Mesodermal cell (in vitro differentiated cells): ENCODE data around the gene IGFL1.
"Not testable (repeated sequence)": the region's sequence is repeated elsewhere in the genome, so short reads cannot be mapped to it uniquely, and the experiment has no call there.

Source experiments
- H3K27ac ChIP-seq: 2 replicates; pipeline ENCODE4 v1.7.0; 2013; ENCODE audit warnings: mild to moderate bottlenecking, low read depth, low read length, moderate library complexity; ENCODE audit not compliant: severe bottlenecking
- H3K36me3 ChIP-seq: 2 replicates; pipeline ENCODE4 v1.7.1; 2013; ENCODE audit warnings: mild to moderate bottlenecking, low read length, moderate library complexity; ENCODE audit not compliant: control insufficient read depth, insufficient read depth
- H3K4me1 ChIP-seq: one replicate; pipeline ENCODE4 v1.7.1; 2013; ENCODE audit warnings: mild to moderate bottlenecking, low read length; ENCODE audit not compliant: insufficient read depth, control insufficient read depth, poor library complexity, severe bottlenecking
- H3K4me3 ChIP-seq: 2 replicates; pipeline ENCODE4 v1.7.0; 2013; ENCODE audit warnings: low read length, control low read depth, mild to moderate bottlenecking; ENCODE audit not compliant: insufficient read depth, poor library complexity, severe bottlenecking; ENCODE audit errors: extremely low read depth
- H3K9me3 ChIP-seq: 2 replicates; pipeline ENCODE4 v1.7.1; 2013; ENCODE audit warnings: mild to moderate bottlenecking, low read length, moderate library complexity; ENCODE audit not compliant: control insufficient read depth
- WGBS, 2 experiments: methylation state at CpG; one replicate each; pipeline ENCODE4 v1.1.5; 2013; ENCODE audit warnings: missing lambda C conversion rate in 2 of 2; ENCODE audit not compliant: insufficient coverage in 2 of 2; 5-methylcytosine and 5-hydroxymethylcytosine counted together

Gene IGFL1

GRCh38 chr19:46225558-46226004, 4.0 kb upstream of the IGFL1 start:
- Histone ChIP-seq H3K36me3 (no peaks in the 10 kb centered on the region), H3K4me1 (no peaks in the 10 kb centered on the region), H3K9me3 (no peaks in the 10 kb centered on the region), H3K27ac (no peak overlapping the region), H3K4me3 (no peak overlapping the region)
- 33 to 40% methylated on average over 3 of the region's 5 CpGs for WGBS, 2 experiments

- Histone ChIP-seq H3K9me3 (no peaks in the 10 kb centered on the region), H3K4me3 (no peak overlapping the region), H3K27ac (no peak overlapping the region), H3K36me3 (no peaks in the 10 kb centered on the region), H3K4me1 (no peaks in the 10 kb centered on the region)
- WGBS, 2 experiments: 46 to 57% methylated on average over 5 to 6 of the region's 9 CpGs
These were observed 3.0 kb upstream of the IGFL1 start for GRCh38 chr19:46226438-46226973.

GRCh38 chr19:46232029-46232428, 2.5 kb downstream of the IGFL1 start:
- no peak overlapping the region for H3K4me3 ChIP-seq
- WGBS, 2 experiments: 71 to 86% methylated on average over 7 to 8 of the region's 10 CpGs

GRCh38 chr19:46232468-46232867, 2.9 kb downstream of the IGFL1 start:
- no peaks in the 10 kb centered on the region for H3K36me3 ChIP-seq
- H3K27ac ChIP-seq: no peak overlapping the region
- H3K9me3 ChIP-seq: no peaks in the 10 kb centered on the region
- H3K4me3 ChIP-seq: no peak overlapping the region
- WGBS, 2 experiments: 89 to 93% methylated on average over 11 of the region's 11 CpGs
- no peaks in the 10 kb centered on the region for H3K4me1 ChIP-seq

More at GRCh38 chr19:46232029-46232428, 2.5 kb downstream of the IGFL1 start:
- Histone ChIP-seq H3K36me3 (no peaks in the 10 kb centered on the region), H3K27ac (no peak overlapping the region), H3K9me3 (no peaks in the 10 kb centered on the region), H3K4me1 (no peaks in the 10 kb centered on the region)

GRCh38 chr19:46232938-46233621, 3.5 kb downstream of the IGFL1 start:
- no peaks in the 10 kb centered on the region for H3K36me3 ChIP-seq
- no peak overlapping the region for H3K27ac ChIP-seq
- no peaks in the 10 kb centered on the region for H3K9me3 ChIP-seq
- 91 to 93% methylated on average over 11 to 16 of the region's 20 CpGs for WGBS, 2 experiments
- H3K4me3 ChIP-seq: no peak overlapping the region
- H3K4me1 ChIP-seq: no peaks in the 10 kb centered on the region

GRCh38 chr19:46233871-46234270, 4.3 kb downstream of the IGFL1 start:
- H3K4me1 ChIP-seq, H3K36me3 ChIP-seq, H3K27ac ChIP-seq, H3K9me3 ChIP-seq, H3K4me3 ChIP-seq: not testable (repeated sequence)
- WGBS, 2 experiments: no CpG with 5 or more reads among the region's 4 CpGs

- 72 to 100% methylated on average over 2 of the region's 2 CpGs for WGBS, 2 experiments
- not testable (repeated sequence) for H3K4me3 ChIP-seq, H3K4me1 ChIP-seq, H3K27ac ChIP-seq, H3K36me3 ChIP-seq, H3K9me3 ChIP-seq
These were observed 8.6 kb downstream of the IGFL1 start for GRCh38 chr19:46238141-46238540.

- no peaks in the 10 kb centered on the region for H3K4me1 ChIP-seq
- no peaks in the 10 kb centered on the region for H3K36me3 ChIP-seq
- H3K4me3 ChIP-seq: no peak overlapping the region
- 88 to 90% methylated on average over 5 of the region's 6 CpGs for WGBS, 2 experiments
- no peaks in the 10 kb centered on the region for H3K9me3 ChIP-seq
- H3K27ac ChIP-seq: no peak overlapping the region
These were observed 9.9 kb downstream of the IGFL1 start for GRCh38 chr19:46239193-46240024.

GRCh38 chr19:46240693-46241092, 11.2 kb downstream of the IGFL1 start:
- Histone ChIP-seq H3K27ac (no peak overlapping the region), H3K4me1 (no peaks in the 10 kb centered on the region), H3K4me3 (no peak overlapping the region), H3K9me3 (no peaks in the 10 kb centered on the region), H3K36me3 (no peaks in the 10 kb centered on the region)
- 87 to 93% methylated on average over 3 of the region's 4 CpGs for WGBS, 2 experiments

- peak overlapping the region; percentile 41 for H3K27ac ChIP-seq
- H3K4me3 ChIP-seq: no peak overlapping the region
- no peaks in the 10 kb centered on the region for H3K4me1 ChIP-seq
These were observed 12.1 kb downstream of the IGFL1 start for GRCh38 chr19:46241626-46242025.

More at GRCh38 chr19:46241626-46242025, 12.1 kb downstream of the IGFL1 start:
- H3K36me3 ChIP-seq: no peaks in the 10 kb centered on the region
- no peaks in the 10 kb centered on the region for H3K9me3 ChIP-seq
- 54 to 86% methylated on average over 1 of the region's 2 CpGs for WGBS, 2 experiments
